Measurements from ENCODE around the gene DUS4L.
"Not testable (repeated sequence)": the region's sequence is repeated elsewhere in the genome, so short reads cannot be mapped to it uniquely, and the experiment has no call there.

GRCh38 chr7:107537228-107537627 is 26.5 kb upstream of the DUS4L start:
- TF ChIP-seq CTCF, POLR2A (IDR thresholded peaks at IDR 0.05): not testable (repeated sequence)

All from Peyer's patch (tissue), 4 donors.